KOPT-K1 (cell line): Measurements from ENCODE around the gene FBXL16.

ENCODE experiments used
- H3K27ac ChIP-seq: fragments of 200-600 bp; sonication (generic); 2 replicates; pipeline ENCODE4 v1.5.1; 2016; ENCODE audit warnings: antibody characterized with exemption, mild to moderate bottlenecking, low read depth, low read length; ENCODE audit not compliant: poor library complexity, severe bottlenecking
- H3K36me3 ChIP-seq: fragments of 200-600 bp; sonication (generic); 2 replicates; pipeline ENCODE4 v1.5.1; 2017; ENCODE audit warnings: antibody characterized with exemption, mild to moderate bottlenecking, low read length, moderate library complexity; ENCODE audit not compliant: insufficient read depth
- H3K9me3 ChIP-seq: fragments of 200-600 bp; sonication (generic); 2 replicates; pipeline ENCODE4 v1.5.1; 2017; ENCODE audit warnings: antibody characterized with exemption, low read length, mild to moderate bottlenecking; ENCODE audit not compliant: insufficient read depth, poor library complexity, severe bottlenecking

The FBXL16 gene

GRCh38 chr16:662597-662996 lies 43.0 kb downstream of the FBXL16 start:
- Histone ChIP-seq H3K27ac (no peak overlapping the region), H3K9me3 (no peaks in the 10 kb centered on the region), H3K36me3 (peaks cover 40% of the 10 kb centered on the region; the same call in 1 of the 2 replicates)

GRCh38 chr16:662095-662494 lies 43.5 kb downstream of the FBXL16 start:
- Histone ChIP-seq H3K27ac (no peak overlapping the region), H3K9me3 (no peaks in the 10 kb centered on the region), H3K36me3 (peaks cover 45% of the 10 kb centered on the region; the same call in 1 of the 2 replicates)

DNA sequence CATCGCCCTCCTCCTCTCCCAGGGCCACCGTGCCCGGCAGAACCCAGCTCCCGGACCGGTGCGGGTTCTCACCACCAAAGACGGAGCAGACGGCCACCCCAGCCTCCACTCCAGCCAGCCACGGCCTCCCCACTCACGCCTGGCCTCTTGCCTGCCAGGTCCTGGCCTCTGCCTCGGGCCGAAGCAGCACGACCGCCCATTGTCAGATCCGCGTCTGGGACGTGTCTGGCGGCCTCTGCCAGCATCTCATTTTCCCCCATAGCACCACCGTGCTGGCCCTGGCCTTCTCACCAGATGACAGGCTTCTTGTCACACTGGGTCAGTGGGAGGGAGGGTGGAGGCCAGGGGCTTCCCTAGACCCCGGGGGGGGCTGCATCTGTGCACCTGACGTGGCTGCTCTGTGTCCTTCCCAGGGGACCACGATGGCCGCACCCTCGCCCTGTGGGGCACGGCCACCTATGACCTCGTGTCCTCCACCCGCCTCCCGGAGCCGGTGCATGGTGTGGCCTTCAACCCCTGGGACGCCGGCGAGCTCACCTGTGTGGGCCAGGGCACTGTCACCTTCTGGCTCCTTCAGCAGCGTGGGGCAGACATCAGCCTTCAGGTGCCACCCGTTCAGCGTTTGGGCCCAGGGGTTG lies 44.3 kb downstream of the FBXL16 start:
- Histone ChIP-seq H3K27ac (no peak overlapping the region), H3K36me3 (peaks cover 45% of the 10 kb centered on the region; the same call in 1 of the 2 replicates), H3K9me3 (no peaks in the 10 kb centered on the region)

GRCh38 chr16:660459-661183 lies 45.0 kb downstream of the FBXL16 start:
- Histone ChIP-seq H3K36me3 (peaks cover 52% of the 10 kb centered on the region; the same call in 1 of the 2 replicates), H3K27ac (no peak overlapping the region), H3K9me3 (no peaks in the 10 kb centered on the region)

DNA sequence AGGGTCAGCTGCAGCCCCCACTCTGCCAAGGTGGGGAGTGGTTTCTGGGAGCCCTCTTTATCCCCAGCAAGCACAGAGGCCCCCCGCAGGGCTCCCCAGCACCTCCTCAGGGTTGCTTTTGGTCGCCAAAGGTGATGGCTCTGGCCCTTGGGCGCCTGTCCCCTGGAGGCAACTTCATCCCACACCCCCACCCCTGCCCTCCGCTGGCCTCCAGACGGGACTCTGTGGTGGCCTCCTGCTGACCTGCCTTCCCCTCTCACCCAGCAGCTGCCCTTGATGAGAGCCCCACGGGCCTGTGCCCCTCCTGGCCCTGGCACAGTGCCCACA lies 45.5 kb downstream of the FBXL16 start:
- Histone ChIP-seq H3K9me3 (no peaks in the 10 kb centered on the region), H3K36me3 (peaks cover 57% of the 10 kb centered on the region; the same call in 1 of the 2 replicates), H3K27ac (no peak overlapping the region)

GRCh38 chr16:659618-660017 lies 46.0 kb downstream of the FBXL16 start:
- no peak overlapping the region for H3K27ac ChIP-seq
- peaks cover 62% of the 10 kb centered on the region; the same call in 1 of the 2 replicates for H3K36me3 ChIP-seq
- no peaks in the 10 kb centered on the region for H3K9me3 ChIP-seq

- H3K36me3 ChIP-seq: peaks cover 63% of the 10 kb centered on the region; the same call in 1 of the 2 replicates
- no peak overlapping the region for H3K27ac ChIP-seq
These were observed 46.7 kb downstream of the FBXL16 start for GRCh38 chr16:658679-659571.

DNA sequence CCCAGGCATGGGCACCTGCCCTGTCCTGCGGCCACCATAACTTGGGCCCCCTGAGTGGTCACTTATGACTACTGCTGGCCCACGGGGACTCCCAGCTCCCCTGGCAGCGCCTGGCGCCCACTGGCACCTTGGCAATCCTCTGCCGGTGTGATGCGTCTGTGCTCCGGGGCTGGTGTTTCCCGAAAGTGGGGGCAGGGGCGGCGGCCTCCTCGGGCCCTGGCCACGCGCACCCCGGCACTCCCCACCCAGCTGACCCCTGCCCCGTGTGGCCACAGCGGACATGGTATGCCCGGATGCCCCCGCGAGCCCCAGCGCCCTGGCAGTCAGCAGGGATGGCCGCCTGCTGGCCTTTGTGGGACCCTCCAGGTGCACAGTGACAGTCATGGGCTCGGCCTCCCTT lies 48.1 kb downstream of the FBXL16 start:
- H3K27ac ChIP-seq: no peak overlapping the region
- H3K9me3 ChIP-seq: no peaks in the 10 kb centered on the region
- H3K36me3 ChIP-seq: peaks cover 76% of the 10 kb centered on the region; the same call in 1 of the 2 replicates

More at GRCh38 chr16:658679-659571, 46.7 kb downstream of the FBXL16 start:
- H3K9me3 ChIP-seq: no peaks in the 10 kb centered on the region

GRCh38 chr16:654034-654433 lies 51.6 kb downstream of the FBXL16 start:
- peaks cover 67% of the 10 kb centered on the region; the same call in 1 of the 2 replicates for H3K36me3 ChIP-seq
- no peak overlapping the region for H3K27ac ChIP-seq
- no peaks in the 10 kb centered on the region for H3K9me3 ChIP-seq

DNA sequence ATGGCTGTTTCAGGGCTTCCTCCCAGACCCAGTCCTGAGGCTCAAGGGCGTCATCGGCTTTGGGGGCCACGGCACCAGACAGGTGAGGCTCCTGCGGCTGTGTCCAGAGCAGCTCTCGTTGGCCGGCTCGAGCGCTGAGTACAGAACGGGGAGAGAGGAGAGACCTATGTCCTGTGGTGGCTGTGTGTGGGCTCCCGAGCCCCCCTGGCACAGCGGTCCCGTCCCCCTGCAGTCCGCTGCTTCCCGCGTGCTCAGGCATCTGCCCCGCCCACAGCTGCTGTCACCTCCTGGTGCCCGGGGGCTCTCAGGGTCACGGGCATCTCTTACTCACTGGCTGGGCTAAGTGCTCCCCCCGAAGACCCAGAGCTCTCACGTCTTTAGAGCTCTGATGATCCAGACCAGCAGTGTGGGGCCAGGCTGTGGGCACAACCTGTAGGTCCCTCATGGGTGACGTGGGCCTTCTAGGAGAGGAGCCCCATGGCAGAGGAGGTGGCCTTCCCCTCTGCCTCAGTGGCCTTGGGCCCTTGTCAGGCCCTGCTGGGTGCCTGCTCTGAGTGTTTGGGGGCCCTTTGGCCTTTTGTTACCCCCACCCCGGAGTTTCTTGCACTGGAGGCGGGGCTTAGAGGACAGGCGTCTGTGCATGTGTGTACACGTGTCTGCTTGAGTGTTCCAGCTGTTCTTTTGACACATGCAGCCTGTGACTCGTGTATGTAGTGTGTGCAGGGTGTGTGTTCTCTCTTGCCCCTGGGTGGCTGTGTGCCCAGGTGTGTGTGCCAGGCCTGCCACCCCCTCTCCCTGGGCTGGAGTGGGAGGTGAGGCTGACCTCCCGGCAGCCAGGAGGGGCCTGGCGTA lies 52.9 kb downstream of the FBXL16 start:
- Histone ChIP-seq H3K36me3 (peaks cover 53% of the 10 kb centered on the region; the same call in 1 of the 2 replicates), H3K27ac (no peak overlapping the region), H3K9me3 (no peaks in the 10 kb centered on the region)

DNA sequence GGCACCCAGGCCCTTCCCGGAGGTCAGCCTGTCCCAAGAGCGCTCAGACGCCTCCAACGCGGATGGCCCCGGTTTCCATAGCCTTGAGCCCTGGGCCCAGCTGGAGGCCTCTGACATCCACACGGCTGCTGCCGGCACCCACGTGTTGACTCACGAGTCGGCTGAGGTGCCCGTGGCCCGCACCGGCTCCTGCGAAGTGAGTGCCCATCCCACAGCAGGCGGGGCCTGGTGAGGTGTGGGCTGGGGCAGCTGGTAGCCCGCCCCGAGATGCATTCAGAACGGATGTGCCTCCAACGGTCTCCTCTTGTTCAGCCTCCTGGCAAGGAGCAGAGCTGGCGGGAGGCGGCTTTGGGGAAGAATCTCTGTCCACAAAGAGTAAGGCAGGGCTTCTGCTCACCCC lies 53.8 kb downstream of the FBXL16 start:
- Histone ChIP-seq H3K9me3 (no peaks in the 10 kb centered on the region), H3K36me3 (peaks cover 45% of the 10 kb centered on the region; the same call in 1 of the 2 replicates), H3K27ac (no peak overlapping the region)

DNA sequence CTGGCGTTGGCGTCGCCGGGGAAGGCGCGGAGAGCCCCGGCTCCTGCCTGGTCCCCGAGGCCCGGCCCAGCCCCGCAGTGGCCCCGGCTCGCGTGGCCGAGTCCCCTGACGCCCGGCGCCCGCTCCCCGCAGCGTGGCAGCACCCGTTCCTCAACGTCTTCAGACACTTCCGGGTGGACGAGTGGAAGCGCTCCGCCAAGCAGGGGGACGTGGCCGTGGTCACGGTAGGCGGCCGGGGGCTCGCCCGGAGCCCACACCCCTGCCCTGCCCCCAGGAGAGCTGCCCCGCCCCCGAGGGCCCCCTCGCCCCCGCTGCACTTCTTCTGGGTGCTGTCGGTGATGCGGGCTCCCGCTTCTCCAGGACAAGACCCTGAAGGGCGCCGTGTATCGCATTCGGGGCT lies 56.0 kb downstream of the FBXL16 start:
- peaks cover 23% of the 10 kb centered on the region; the same call in 1 of the 2 replicates for H3K36me3 ChIP-seq
- peak overlapping the region; percentile 83 for H3K27ac ChIP-seq
- no peaks in the 10 kb centered on the region for H3K9me3 ChIP-seq

GRCh38 chr16:648781-649589 lies 56.6 kb downstream of the FBXL16 start, which contains the start of gene WDR90:
Gene WDR90 (plus strand): TSS chr16:649365. CDS start chr16:649417, 52 bp downstream.
- peaks cover 22% of the 10 kb centered on the region; the same call in 1 of the 2 replicates for H3K36me3 ChIP-seq
- H3K9me3 ChIP-seq: no peaks in the 10 kb centered on the region
- peak within 1 kb of the TSS; percentile 83 for H3K27ac ChIP-seq
